Mesendoderm (in vitro differentiated cells): ENCODE measurements around the gene NAP1L5.
A peak's percentile ranks its signal among the peaks of the same experiment; 100 is the strongest.

ENCODE experiments used
- DNase-seq: peaks from one replicate; pipeline ENCODE4 v3.0.0; 2013
- H2AK5ac ChIP-seq: 2 replicates; pipeline ENCODE4 v1.6.1; 2013; ENCODE audit warnings: low read length, inconsistent platforms
- H2BK120ac ChIP-seq: 2 replicates; pipeline ENCODE4 v1.6.1; 2013; ENCODE audit warnings: low read depth, mild to moderate bottlenecking, low read length, moderate library complexity, mixed read lengths
- H2BK15ac ChIP-seq: replicated peaks from 2 replicates; pipeline ENCODE4 v1.6.1; 2013; ENCODE audit warnings: low read depth, mild to moderate bottlenecking, moderate library complexity
- H2BK5ac ChIP-seq: 2 replicates; pipeline ENCODE4 v1.6.1; 2013; ENCODE audit warnings: low read length, inconsistent platforms
- H3K18ac ChIP-seq: 2 replicates; pipeline ENCODE4 v1.6.1; 2013; ENCODE audit warnings: mild to moderate bottlenecking, low read length, mixed read lengths
- H3K23ac ChIP-seq: one replicate; pipeline ENCODE4 v1.6.1; 2013; ENCODE audit warnings: low read length
- H3K27ac ChIP-seq: 2 replicates; pipeline ENCODE4 v1.5.1; 2013; ENCODE audit warnings: low read depth, mild to moderate bottlenecking, inconsistent platforms, low read length, moderate library complexity
- H3K27me3 ChIP-seq: 2 replicates; pipeline ENCODE4 v1.6.1; 2013; ENCODE audit warnings: low read length, control low read depth, mild to moderate bottlenecking, inconsistent platforms; ENCODE audit not compliant: insufficient read depth, poor library complexity
- H3K36me3 ChIP-seq: 2 replicates; pipeline ENCODE4 v1.6.1; 2013; ENCODE audit warnings: low read length, inconsistent platforms; ENCODE audit not compliant: control insufficient read depth, insufficient read depth
- H3K4ac ChIP-seq: one replicate; pipeline ENCODE4 v1.6.1; 2013; ENCODE audit warnings: low read depth, mild to moderate bottlenecking, low read length, moderate library complexity
- H3K4me1 ChIP-seq: 2 replicates; pipeline ENCODE4 v1.6.1; 2013; ENCODE audit warnings: low read depth, low read length, inconsistent platforms; ENCODE audit not compliant: control insufficient read depth
- H3K4me2 ChIP-seq: 2 replicates; pipeline ENCODE4 v1.6.1; 2013; ENCODE audit warnings: low read length
- H3K4me3 ChIP-seq: 2 replicates; pipeline ENCODE4 v1.5.1; 2013; ENCODE audit warnings: mild to moderate bottlenecking, low read length
- H3K56ac ChIP-seq: one replicate; pipeline ENCODE4 v1.6.1; 2013; ENCODE audit warnings: low read length
- H3K79me1 ChIP-seq: 2 replicates; pipeline ENCODE4 v1.6.1; 2013; ENCODE audit warnings: low read length, inconsistent platforms
- H3K79me2 ChIP-seq: 2 replicates; pipeline ENCODE4 v1.6.1; 2013; ENCODE audit warnings: mild to moderate bottlenecking, low read length; ENCODE audit not compliant: control insufficient read depth, insufficient read depth
- H3K9ac ChIP-seq: 2 replicates; pipeline ENCODE4 v1.6.1; 2013; ENCODE audit warnings: low read length, inconsistent platforms
- H4K5ac ChIP-seq: one replicate; pipeline ENCODE4 v1.6.1; 2013; ENCODE audit warnings: low read length
- H4K8ac ChIP-seq: one replicate; pipeline ENCODE4 v1.6.1; 2013; ENCODE audit warnings: low read depth, mild to moderate bottlenecking, control low read depth, low read length, moderate library complexity
- WGBS: extraction: QIAGEN DNeasy Blood & Tissue Kit; methylation state at CpG from one replicate; pipeline ENCODE4 v1.1.7; 2013; ENCODE audit warnings: low lambda C conversion rate, missing lambda C conversion rate; ENCODE audit not compliant: insufficient coverage; ENCODE audit errors: extremely low coverage; 5-methylcytosine and 5-hydroxymethylcytosine counted together

The NAP1L5 gene

GRCh38 chr4:88659890-88660208 lies 37.8 kb downstream of the NAP1L5 start:
- Histone ChIP-seq H3K56ac (no peak overlapping the region), H3K9ac (no peak overlapping the region), H3K79me1 (no peaks in the 10 kb centered on the region), H4K8ac (no peak overlapping the region), H3K4me2 (no peak overlapping the region), H3K4me1 (no peaks in the 10 kb centered on the region), H3K18ac (no peak overlapping the region), H3K27ac (no peak overlapping the region), H3K4ac (no peak overlapping the region), H2BK5ac (no peak overlapping the region), H2AK5ac (no peak overlapping the region), H4K5ac (no peak overlapping the region), H3K4me3 (no peak overlapping the region), H3K79me2 (no peaks in the 10 kb centered on the region), H3K23ac (no peak overlapping the region), H2BK15ac (no peak overlapping the region), H3K36me3 (no peaks in the 10 kb centered on the region), H2BK120ac (no peak overlapping the region), H3K27me3 (no peaks in the 10 kb centered on the region)
- DNase-seq: no peak

- DNase-seq: peak; percentile 78
- no peak overlapping the region for H3K4me3 ChIP-seq
- H3K4me2 ChIP-seq: no peak overlapping the region
- no peak overlapping the region for H3K27ac ChIP-seq
- no peak overlapping the region for H2BK15ac ChIP-seq
- H3K9ac ChIP-seq: no peak overlapping the region
- WGBS: no CpG with 5 or more reads among the region's 4 CpGs
- H2BK5ac ChIP-seq: no peak overlapping the region
- no peak overlapping the region for H3K4ac ChIP-seq
- H2AK5ac ChIP-seq: no peak overlapping the region
- no peaks in the 10 kb centered on the region for H3K79me2 ChIP-seq
- H3K56ac ChIP-seq: no peak overlapping the region
- H3K18ac ChIP-seq: no peak overlapping the region
- no peak overlapping the region for H3K23ac ChIP-seq
- H4K8ac ChIP-seq: peak overlapping the region; percentile 2
- no peaks in the 10 kb centered on the region for H3K79me1 ChIP-seq
- no peak overlapping the region for H2BK120ac ChIP-seq
- no peaks in the 10 kb centered on the region for H3K27me3 ChIP-seq
- H3K4me1 ChIP-seq: no peaks in the 10 kb centered on the region
- H3K36me3 ChIP-seq: no peaks in the 10 kb centered on the region
- no peak overlapping the region for H4K5ac ChIP-seq
Observed at GRCh38 chr4:88659055-88659889, 38.4 kb downstream of the NAP1L5 start.

- DNase-seq: no peak
- Histone ChIP-seq H3K27me3 (no peaks in the 10 kb centered on the region), H3K4me2 (no peak overlapping the region), H3K23ac (no peak overlapping the region), H3K56ac (no peak overlapping the region), H3K9ac (no peak overlapping the region), H3K18ac (no peak overlapping the region), H4K5ac (no peak overlapping the region), H3K79me2 (no peaks in the 10 kb centered on the region), H2BK15ac (no peak overlapping the region), H2BK5ac (no peak overlapping the region), H2AK5ac (no peak overlapping the region), H3K4me1 (no peaks in the 10 kb centered on the region), H2BK120ac (no peak overlapping the region), H3K79me1 (no peaks in the 10 kb centered on the region), H3K4ac (no peak overlapping the region), H3K27ac (no peak overlapping the region), H3K4me3 (no peak overlapping the region), H4K8ac (no peak overlapping the region), H3K36me3 (no peaks in the 10 kb centered on the region)
- no CpG with 5 or more reads among the region's 3 CpGs for WGBS
Observed at GRCh38 chr4:88655226-88655625, 42.4 kb downstream of the NAP1L5 start.

GRCh38 chr4:88653371-88653946 lies 44.2 kb downstream of the NAP1L5 start:
- DNase-seq: no peak
- no peaks in the 10 kb centered on the region for H3K4me1 ChIP-seq
- H4K8ac ChIP-seq: no peak overlapping the region
- H2AK5ac ChIP-seq: no peak overlapping the region
- no peak overlapping the region for H2BK5ac ChIP-seq
- no peak overlapping the region for H3K18ac ChIP-seq
- no peak overlapping the region for H3K4me2 ChIP-seq
- WGBS: no CpG with 5 or more reads among the region's 4 CpGs
- no peaks in the 10 kb centered on the region for H3K36me3 ChIP-seq
- H2BK15ac ChIP-seq: no peak overlapping the region
- no peak overlapping the region for H3K4me3 ChIP-seq
- no peak overlapping the region for H2BK120ac ChIP-seq
- no peak overlapping the region for H3K9ac ChIP-seq
- H3K27me3 ChIP-seq: no peaks in the 10 kb centered on the region
- no peak overlapping the region for H3K23ac ChIP-seq
- H4K5ac ChIP-seq: no peak overlapping the region
- no peaks in the 10 kb centered on the region for H3K79me1 ChIP-seq
- H3K56ac ChIP-seq: no peak overlapping the region
- no peaks in the 10 kb centered on the region for H3K79me2 ChIP-seq
- no peak overlapping the region for H3K27ac ChIP-seq
- H3K4ac ChIP-seq: no peak overlapping the region

- H3K4ac ChIP-seq: no peak overlapping the region
- no peak overlapping the region for H3K18ac ChIP-seq
- no peak overlapping the region for H2AK5ac ChIP-seq
- H2BK15ac ChIP-seq: no peak overlapping the region
- no peak overlapping the region for H2BK5ac ChIP-seq
- H3K23ac ChIP-seq: no peak overlapping the region
- H2BK120ac ChIP-seq: no peak overlapping the region
- H3K36me3 ChIP-seq: no peaks in the 10 kb centered on the region
- H4K5ac ChIP-seq: no peak overlapping the region
- no peak overlapping the region for H3K4me2 ChIP-seq
- H4K8ac ChIP-seq: no peak overlapping the region
- no peaks in the 10 kb centered on the region for H3K79me1 ChIP-seq
- H3K4me3 ChIP-seq: no peak overlapping the region
- H3K4me1 ChIP-seq: no peaks in the 10 kb centered on the region
- WGBS: no CpG with 5 or more reads among the region's 3 CpGs
- H3K56ac ChIP-seq: no peak overlapping the region
- H3K9ac ChIP-seq: no peak overlapping the region
- no peaks in the 10 kb centered on the region for H3K79me2 ChIP-seq
- H3K27me3 ChIP-seq: no peaks in the 10 kb centered on the region
- no peak overlapping the region for H3K27ac ChIP-seq
- no peak for DNase-seq
Observed at GRCh38 chr4:88649716-88650115, 47.9 kb downstream of the NAP1L5 start.
